ENCODE measurements around the gene SDK1. TPM values are rescaled to one million over a fixed set of nuclear protein-coding genes. Genes with fewer than 3 reads are reported as not detected.
"Not testable (repeated sequence)": the region's sequence is repeated elsewhere in the genome, so short reads cannot be mapped to it uniquely, and the experiment has no call there.

The SDK1 gene
- total and polyA plus RNA-seq, 2 donors = 9.8 to 15.1 TPM

- 79% methylated on average over 2 of the region's 2 CpGs for WGBS
- no peak for DNase-seq (ENCODE audit: extremely low spot score)
- H3K4me3 ChIP-seq (ENCODE audit: low read depth, low read length) = no peak overlapping the region
- H3K4me1 ChIP-seq (ENCODE audit: insufficient read depth) = no peaks in the 10 kb centered on the region
- H3K36me3 ChIP-seq (ENCODE audit: insufficient read depth) = no peaks in the 10 kb centered on the region
- H3K27ac ChIP-seq (ENCODE audit: low read depth) = no peak overlapping the region
These were observed 447.3 kb downstream of the SDK1 start for GRCh38 chr7:3748389-3748788.

DNA sequence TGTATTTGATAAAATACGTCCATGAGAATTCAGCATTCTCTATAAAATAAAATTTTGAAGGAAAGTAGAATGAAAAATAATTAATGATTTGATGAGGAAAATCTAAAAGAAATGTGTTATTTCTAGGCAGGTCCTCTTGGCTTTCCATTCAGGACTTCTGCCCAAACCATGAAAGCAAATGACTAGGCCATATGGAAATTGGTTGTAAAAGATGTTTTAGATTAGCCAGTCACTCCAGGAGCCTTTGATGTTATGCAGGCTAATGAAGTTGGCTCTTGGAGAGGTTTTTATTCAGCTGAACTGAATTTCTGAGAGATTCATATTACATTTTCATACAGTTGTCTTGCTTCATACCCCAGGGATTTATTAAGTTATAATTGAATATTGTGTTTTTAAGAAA, 452.8 kb downstream of the SDK1 start:
- WGBS = 94% methylated on average over 1 of the region's 1 CpG
- no peak overlapping the region for H3K4me3 ChIP-seq (ENCODE audit: low read depth, low read length)
- no peak for DNase-seq (ENCODE audit: extremely low spot score)
- H3K27ac ChIP-seq (ENCODE audit: low read depth) = no peak overlapping the region
- no peaks in the 10 kb centered on the region for H3K4me1 ChIP-seq (ENCODE audit: insufficient read depth)
- H3K36me3 ChIP-seq (ENCODE audit: insufficient read depth) = no peaks in the 10 kb centered on the region

DNA sequence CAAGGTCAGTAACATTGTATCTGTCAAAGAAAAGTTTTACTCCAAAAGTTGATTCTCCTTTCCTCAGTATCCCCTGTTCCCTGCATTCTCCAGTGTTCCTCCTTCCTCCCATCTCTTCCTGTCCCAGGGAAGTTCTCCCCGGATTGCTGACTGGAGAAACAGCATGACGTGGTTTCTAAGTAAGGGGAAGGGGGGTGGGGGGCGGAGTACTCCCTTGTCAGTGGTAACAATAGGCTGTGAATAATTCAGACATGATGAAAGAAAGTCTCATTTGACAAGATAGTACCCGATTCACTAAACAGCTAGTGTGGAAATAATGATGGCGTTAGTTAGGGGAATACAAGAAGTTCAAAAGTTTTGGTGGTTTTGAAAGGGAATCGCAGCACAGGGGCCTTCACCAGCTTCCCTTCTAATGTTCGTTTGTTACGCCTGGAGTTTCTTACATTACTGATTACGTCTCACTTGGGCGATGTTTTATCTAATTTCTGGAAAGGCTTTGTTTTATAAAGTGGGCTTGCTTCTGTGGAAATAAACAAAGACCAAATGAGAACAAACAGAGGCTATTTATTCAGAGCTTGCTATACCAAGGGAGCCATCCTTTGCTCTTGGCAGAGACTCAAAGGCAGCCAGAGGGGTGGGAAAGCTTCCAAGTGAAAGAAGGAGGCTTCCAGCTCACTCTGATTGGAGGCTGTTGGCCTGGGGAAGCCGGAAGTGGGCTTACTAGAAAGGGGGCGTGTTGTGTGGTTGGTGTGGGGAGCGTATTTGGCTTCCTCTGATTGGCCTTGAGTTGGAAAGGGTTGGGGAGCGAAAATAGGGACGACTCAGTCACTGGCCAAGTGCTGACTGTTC, 453.7 kb downstream of the SDK1 start:
- no peak overlapping the region for H3K4me3 ChIP-seq (ENCODE audit: low read depth, low read length)
- H3K4me1 ChIP-seq (ENCODE audit: insufficient read depth) = no peaks in the 10 kb centered on the region
- H3K36me3 ChIP-seq (ENCODE audit: insufficient read depth) = no peaks in the 10 kb centered on the region
- DNase-seq (ENCODE audit: extremely low spot score) = no peak
- 51% methylated on average over 15 of the region's 15 CpGs for WGBS
- H3K27ac ChIP-seq (ENCODE audit: low read depth) = no peak overlapping the region

DNA sequence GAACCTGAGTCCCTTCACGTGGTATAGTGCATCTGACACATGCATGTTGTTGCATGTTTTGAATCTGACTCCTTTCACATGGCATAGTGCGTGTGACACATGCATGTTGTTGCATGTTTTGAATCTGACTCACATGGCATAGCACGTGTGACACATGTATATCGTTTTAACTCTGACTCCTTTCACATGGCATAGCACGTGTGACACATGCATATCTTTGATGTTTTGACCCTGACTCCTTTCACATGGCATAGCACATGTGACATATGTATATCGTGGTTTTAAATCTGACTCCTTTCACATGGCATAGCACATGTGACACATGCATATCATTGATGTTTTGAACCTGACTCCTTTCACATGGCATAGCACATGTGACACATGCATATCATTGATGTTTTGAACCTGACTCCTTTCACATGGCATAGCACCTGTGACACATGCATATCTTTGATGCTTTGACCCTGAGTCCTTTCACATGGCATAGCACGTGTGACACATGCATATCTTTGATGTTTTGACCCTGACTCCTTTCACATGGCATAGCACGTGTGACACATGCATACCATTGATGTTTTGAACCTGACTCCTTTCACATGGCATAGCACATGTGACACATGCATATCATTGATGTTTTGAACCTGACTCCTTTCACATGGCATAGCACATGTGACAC, 454.9 kb downstream of the SDK1 start:
- H3K4me3 ChIP-seq (ENCODE audit: low read depth, low read length); DNase-seq (ENCODE audit: extremely low spot score); H3K4me1 ChIP-seq (ENCODE audit: insufficient read depth); H3K36me3 ChIP-seq (ENCODE audit: insufficient read depth); H3K27ac ChIP-seq (ENCODE audit: low read depth): not testable (repeated sequence)
- WGBS = 93% methylated on average over 8 of the region's 8 CpGs

- no peak for DNase-seq (ENCODE audit: extremely low spot score)
- Histone ChIP-seq H3K36me3 (ENCODE audit: insufficient read depth) (no peaks in the 10 kb centered on the region), H3K4me3 (ENCODE audit: low read depth, low read length) (no peak overlapping the region), H3K27ac (ENCODE audit: low read depth) (no peak overlapping the region), H3K4me1 (ENCODE audit: insufficient read depth) (no peaks in the 10 kb centered on the region)
- WGBS = 91% methylated on average over 3 of the region's 3 CpGs
These were observed 456.0 kb downstream of the SDK1 start for GRCh38 chr7:3757059-3757458.

- no peak for DNase-seq (ENCODE audit: extremely low spot score)
- WGBS = 42% methylated on average over 5 of the region's 5 CpGs
- no peaks in the 10 kb centered on the region for H3K36me3 ChIP-seq (ENCODE audit: insufficient read depth)
- H3K27ac ChIP-seq (ENCODE audit: low read depth) = no peak overlapping the region
- no peaks in the 10 kb centered on the region for H3K4me1 ChIP-seq (ENCODE audit: insufficient read depth)
- H3K4me3 ChIP-seq (ENCODE audit: low read depth, low read length) = no peak overlapping the region
These were observed 459.6 kb downstream of the SDK1 start for GRCh38 chr7:3760651-3761050.

DNA sequence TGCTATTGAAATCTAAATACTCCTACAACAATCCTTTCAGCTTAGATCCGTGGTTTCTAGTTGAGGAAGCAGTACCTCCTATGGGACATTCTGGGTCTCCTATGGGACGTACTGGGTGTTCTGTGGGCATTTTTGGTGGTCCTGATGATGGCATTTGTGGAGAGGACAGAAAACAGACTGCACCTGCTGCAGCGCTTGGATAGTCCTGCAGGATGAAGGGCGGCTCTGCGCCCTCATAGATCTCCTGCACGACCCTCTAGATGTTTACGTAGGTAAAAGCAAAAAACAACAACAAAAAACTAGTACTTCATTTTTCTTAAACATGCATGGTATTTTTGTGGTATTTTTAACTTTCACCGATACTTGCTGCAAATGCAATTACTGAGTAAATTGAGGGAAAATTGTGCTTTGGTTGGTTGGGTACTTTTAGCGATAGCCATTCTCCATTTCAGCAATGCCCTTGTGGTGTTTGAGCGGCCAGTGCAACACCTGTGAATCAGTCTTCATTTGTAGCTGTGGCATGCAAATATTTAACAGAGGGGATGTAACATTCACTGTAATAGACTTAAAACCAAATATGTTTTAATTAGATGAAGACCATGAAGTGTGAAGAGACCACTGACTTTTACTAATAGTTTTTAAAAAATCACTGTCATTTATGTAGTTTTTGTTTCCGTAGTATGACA, 461.2 kb downstream of the SDK1 start:
- no peak overlapping the region for H3K4me3 ChIP-seq (ENCODE audit: low read depth, low read length)
- H3K27ac ChIP-seq (ENCODE audit: low read depth) = no peak overlapping the region
- WGBS = 77% methylated on average over 11 of the region's 11 CpGs
- no peaks in the 10 kb centered on the region for H3K36me3 ChIP-seq (ENCODE audit: insufficient read depth)
- DNase-seq (ENCODE audit: extremely low spot score) = no peak
- H3K4me1 ChIP-seq (ENCODE audit: insufficient read depth) = no peaks in the 10 kb centered on the region

DNA sequence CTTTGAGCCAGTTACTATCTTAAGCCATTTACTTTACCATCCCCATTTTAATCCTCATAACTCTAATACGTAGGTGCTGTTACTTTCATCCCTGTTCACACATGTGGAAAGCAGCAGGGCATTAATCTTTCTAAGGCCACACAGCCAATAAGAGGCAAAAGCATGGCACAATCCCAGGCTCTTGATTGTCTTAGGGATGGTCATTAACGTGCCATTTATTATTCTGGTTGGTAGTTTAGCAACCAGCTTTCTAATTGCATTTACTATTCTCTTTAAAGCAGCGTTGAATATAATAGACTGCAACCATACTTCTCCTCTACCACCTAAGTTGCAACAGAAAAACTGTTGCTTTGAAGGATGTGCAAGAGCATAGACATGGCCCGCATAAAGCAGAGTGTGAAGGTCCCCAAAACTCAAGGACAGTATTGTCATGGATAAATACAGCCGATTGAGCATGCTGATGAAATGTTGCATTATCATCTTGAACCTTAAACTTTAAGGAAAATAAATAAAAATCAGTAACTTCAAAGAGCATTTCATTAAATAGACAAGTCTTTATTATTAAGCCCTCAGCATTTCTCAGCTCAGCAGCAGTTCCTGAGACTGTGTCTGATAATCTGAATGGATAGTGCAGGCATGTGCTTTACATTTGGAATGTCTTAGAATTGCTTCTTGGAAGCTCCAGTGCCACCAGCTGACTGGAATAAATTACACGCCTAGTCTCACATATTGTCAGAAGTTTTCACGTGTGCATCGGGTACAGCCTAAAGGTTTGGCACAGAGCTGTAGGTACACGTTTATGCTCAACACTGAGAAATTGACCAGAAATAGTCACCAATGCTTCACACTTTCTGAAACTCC, 467.1 kb downstream of the SDK1 start:
- WGBS = 81% methylated on average over 9 of the region's 9 CpGs
- Histone ChIP-seq H3K36me3 (ENCODE audit: insufficient read depth) (no peaks in the 10 kb centered on the region), H3K27ac (ENCODE audit: low read depth) (no peak overlapping the region), H3K4me1 (ENCODE audit: insufficient read depth) (no peaks in the 10 kb centered on the region), H3K4me3 (ENCODE audit: low read depth, low read length) (no peak overlapping the region)
- no peak for DNase-seq (ENCODE audit: extremely low spot score)

DNA sequence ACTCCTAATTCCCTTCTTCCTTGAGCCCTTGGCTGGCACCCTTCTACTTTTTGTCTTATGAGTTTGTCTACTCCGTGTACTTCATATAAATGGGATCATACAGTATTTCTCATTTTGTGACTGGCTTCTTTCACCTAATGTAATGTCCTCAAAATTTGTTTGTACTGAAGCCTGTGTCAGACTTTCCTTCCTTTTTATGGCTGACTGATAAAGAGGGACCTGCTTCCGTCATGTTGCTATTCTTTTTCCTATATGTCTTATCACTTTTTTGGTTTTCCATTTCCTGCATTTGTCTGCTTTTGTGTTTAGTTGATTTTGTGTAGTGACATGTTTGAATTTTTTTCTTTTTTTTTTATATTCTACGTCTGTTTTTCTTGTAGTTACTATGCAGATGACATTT, 470.9 kb downstream of the SDK1 start:
- DNase-seq (ENCODE audit: extremely low spot score) = no peak
- 76% methylated on average over 3 of the region's 3 CpGs for WGBS
- H3K4me1 ChIP-seq (ENCODE audit: insufficient read depth) = no peaks in the 10 kb centered on the region

DNA sequence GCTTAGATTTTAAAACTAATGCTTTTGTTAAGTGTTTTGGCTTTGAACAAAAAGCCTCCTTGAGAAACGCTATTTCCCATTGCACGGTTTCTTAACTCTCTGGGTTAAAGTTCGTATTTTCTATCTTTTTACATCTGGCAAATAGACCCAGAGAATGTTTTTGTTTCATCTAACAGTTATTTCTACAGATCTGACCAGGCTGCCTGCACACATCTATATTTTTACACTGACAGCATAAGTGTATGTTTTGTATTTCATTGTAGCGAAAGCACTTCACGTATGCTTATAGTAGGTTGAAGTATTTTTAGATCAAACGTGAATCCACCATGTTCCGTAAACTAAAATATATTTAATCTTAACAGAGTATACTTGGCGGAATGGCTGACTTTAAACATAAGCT, 477.3 kb downstream of the SDK1 start:
- no peak overlapping the region for H3K27ac ChIP-seq (ENCODE audit: low read depth)
- no peaks in the 10 kb centered on the region for H3K4me1 ChIP-seq (ENCODE audit: insufficient read depth)
- DNase-seq (ENCODE audit: extremely low spot score) = no peak
- 65% methylated on average over 8 of the region's 8 CpGs for WGBS
- H3K36me3 ChIP-seq (ENCODE audit: insufficient read depth) = no peaks in the 10 kb centered on the region
- no peak overlapping the region for H3K4me3 ChIP-seq (ENCODE audit: low read depth, low read length)

More for the DNA sequence above, 470.9 kb downstream of the SDK1 start:
- Histone ChIP-seq H3K36me3 (ENCODE audit: insufficient read depth) (no peaks in the 10 kb centered on the region), H3K27ac (ENCODE audit: low read depth) (no peak overlapping the region), H3K4me3 (ENCODE audit: low read depth, low read length) (no peak overlapping the region)

DNA sequence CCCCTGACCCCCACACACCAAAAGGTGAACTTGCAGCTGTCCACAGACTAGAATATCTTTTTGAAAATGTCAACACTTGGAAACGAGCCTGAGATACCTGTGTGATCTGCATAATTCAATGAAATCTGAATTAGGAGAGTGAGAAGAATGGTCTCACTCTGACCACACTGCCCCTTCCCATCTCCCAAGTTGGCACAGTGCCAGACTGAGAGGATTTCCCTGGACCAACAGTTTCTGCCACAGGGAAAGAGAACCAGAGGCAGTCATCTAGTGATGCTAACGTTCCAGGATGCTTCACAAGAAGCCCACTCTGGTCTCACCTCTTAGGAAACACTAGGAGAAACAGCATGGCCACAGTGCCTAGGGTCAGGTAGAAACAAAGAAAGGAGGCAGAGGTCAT, 479.0 kb downstream of the SDK1 start:
- 91% methylated on average over 2 of the region's 2 CpGs for WGBS
- H3K4me3 ChIP-seq (ENCODE audit: low read depth, low read length) = no peak overlapping the region
- no peaks in the 10 kb centered on the region for H3K36me3 ChIP-seq (ENCODE audit: insufficient read depth)
- no peak for DNase-seq (ENCODE audit: extremely low spot score)
- no peaks in the 10 kb centered on the region for H3K4me1 ChIP-seq (ENCODE audit: insufficient read depth)
- H3K27ac ChIP-seq (ENCODE audit: low read depth) = no peak overlapping the region

DNA sequence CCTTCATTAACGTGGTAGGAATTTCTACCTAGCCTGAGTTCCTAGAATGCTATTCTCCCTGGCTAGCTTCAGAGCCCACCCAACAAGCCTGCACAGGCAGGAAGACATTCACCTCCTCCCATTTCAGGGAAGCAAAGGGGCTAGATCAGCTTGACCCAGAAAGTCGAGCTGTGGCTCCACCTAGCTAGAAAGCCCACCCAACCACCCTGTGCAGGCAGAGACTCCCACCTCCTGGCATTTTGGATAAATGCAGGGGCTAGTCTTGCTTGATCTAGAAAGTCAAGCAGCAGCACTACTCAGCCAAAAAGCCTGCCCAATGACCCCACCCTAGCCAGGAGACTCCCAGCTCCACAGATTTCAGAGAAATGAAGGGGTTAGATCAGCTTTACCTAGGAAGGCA, 479.5 kb downstream of the SDK1 start:
- no peak overlapping the region for H3K4me3 ChIP-seq (ENCODE audit: low read depth, low read length)
- H3K27ac ChIP-seq (ENCODE audit: low read depth) = no peak overlapping the region
- 84% methylated on average over 2 of the region's 2 CpGs for WGBS
- no peaks in the 10 kb centered on the region for H3K36me3 ChIP-seq (ENCODE audit: insufficient read depth)
- no peak for DNase-seq (ENCODE audit: extremely low spot score)
- no peaks in the 10 kb centered on the region for H3K4me1 ChIP-seq (ENCODE audit: insufficient read depth)

DNA sequence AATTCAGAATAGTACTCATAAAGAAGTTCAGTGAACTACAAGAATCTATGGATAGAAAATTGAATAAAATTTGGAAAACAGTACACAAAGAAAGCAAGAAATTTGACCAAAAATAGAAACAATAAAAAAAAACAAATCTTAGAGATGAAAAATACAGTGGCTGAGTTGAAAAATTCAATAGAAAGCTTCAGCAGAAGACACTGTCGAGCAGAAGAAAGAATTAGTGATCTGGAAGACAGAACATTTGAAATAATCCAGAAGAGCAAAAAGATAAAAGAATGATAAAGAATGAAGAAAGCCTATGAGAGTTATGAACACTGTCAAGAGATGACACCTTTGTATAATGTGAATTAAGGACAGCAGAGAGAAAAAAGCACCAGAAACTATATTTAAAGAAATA, 480.6 kb downstream of the SDK1 start:
- Histone ChIP-seq H3K4me3 (ENCODE audit: low read depth, low read length) (no peak overlapping the region), H3K4me1 (ENCODE audit: insufficient read depth) (no peaks in the 10 kb centered on the region), H3K36me3 (ENCODE audit: insufficient read depth) (no peaks in the 10 kb centered on the region), H3K27ac (ENCODE audit: low read depth) (no peak overlapping the region)
- no peak for DNase-seq (ENCODE audit: extremely low spot score)
- WGBS = 89% methylated on average over 1 of the region's 1 CpG
